GM23338 (cell line): ENCODE results near the gene SUV39H1. TPM values are rescaled to one million over a fixed set of nuclear protein-coding genes. Genes with fewer than 3 reads are reported as not detected.

Experiments
- ATAC-seq: fragments of 200-7000 bp; cut with Tn5 transposase; 3 replicates; pipeline ENCODE4 v1.9.1; 2020
- DNase-seq: peaks from one replicate; pipeline ENCODE4 v3.0.0-alpha.2; 2015; ENCODE audit warnings: low spot score
- H2AFZ ChIP-seq: fragments of 200-600 bp; sonication (generic); 2 replicates; pipeline ENCODE4 v1.8.0; 2016; ENCODE audit warnings: antibody characterized with exemption, mild to moderate bottlenecking, moderate library complexity
- H3F3A ChIP-seq: fragments of 200-600 bp; sonication (generic); replicated peaks from 2 replicates; pipeline ENCODE4 v1.8.0; 2017; ENCODE audit warnings: antibody characterized with exemption, mixed run types, low read depth
- H3K27ac ChIP-seq: fragments of 200-600 bp; sonication (generic); 2 replicates; pipeline ENCODE4 v1.6.1; 2016; ENCODE audit warnings: low read depth
- H3K27me3 ChIP-seq: fragments of 200-600 bp; sonication (generic); 2 replicates; pipeline ENCODE4 v1.8.0; 2016; ENCODE audit warnings: mild to moderate bottlenecking, mixed run types, moderate library complexity; ENCODE audit not compliant: insufficient read depth
- H3K36me3 ChIP-seq: fragments of 200-600 bp; sonication (generic); 2 replicates; pipeline ENCODE4 v1.8.0; 2016; ENCODE audit warnings: mild to moderate bottlenecking; ENCODE audit not compliant: insufficient read depth
- H3K4me1 ChIP-seq: fragments of 200-600 bp; sonication (generic); 2 replicates; pipeline ENCODE4 v1.8.0; 2016; ENCODE audit warnings: mild to moderate bottlenecking, moderate library complexity; ENCODE audit not compliant: insufficient read depth
- H3K4me2 ChIP-seq: fragments of 200-600 bp; sonication (generic); 2 replicates; pipeline ENCODE4 v1.7.1; 2017; ENCODE audit warnings: mixed run types
- H3K4me3 ChIP-seq: fragments of 200-600 bp; sonication (generic); 2 replicates; pipeline ENCODE4 v1.6.1; 2016; ENCODE audit warnings: mixed run types
- H3K79me2 ChIP-seq: fragments of 200-600 bp; sonication (generic); replicated peaks from 2 replicates; pipeline ENCODE4 v1.8.0; 2017; ENCODE audit warnings: mild to moderate bottlenecking; ENCODE audit not compliant: insufficient read depth
- H3K9me2 ChIP-seq: fragments of 200-600 bp; sonication (generic); 2 replicates; pipeline ENCODE4 v1.8.0; 2017; ENCODE audit not compliant: insufficient read depth
- H4K20me1 ChIP-seq: fragments of 200-600 bp; sonication (generic); replicated peaks from 2 replicates; pipeline ENCODE4 v1.8.0; 2017; ENCODE audit warnings: mild to moderate bottlenecking; ENCODE audit not compliant: insufficient read depth
- H3K27ac Mint-ChIP-seq: 2 replicates; pipeline ENCODE4 v1.8.0; 2020; ENCODE audit warnings: inconsistent platforms, mild to moderate bottlenecking, moderate library complexity, mixed read lengths
- H3K27me3 Mint-ChIP-seq: 3 replicates; pipeline ENCODE4 v1.8.0; 2022; ENCODE audit warnings: low read depth, mild to moderate bottlenecking, moderate library complexity, mixed read lengths, inconsistent platforms; ENCODE audit not compliant: insufficient read depth, poor library complexity
- H3K36me3 Mint-ChIP-seq: 3 replicates; pipeline ENCODE4 v1.8.0; 2021; ENCODE audit warnings: low read depth, mild to moderate bottlenecking, inconsistent platforms, moderate library complexity, mixed read lengths
- H3K4me1 Mint-ChIP-seq: 3 replicates; pipeline ENCODE4 v1.8.0; 2020; ENCODE audit warnings: mild to moderate bottlenecking, inconsistent platforms, mixed read lengths
- H3K4me3 Mint-ChIP-seq: 3 replicates; pipeline ENCODE4 v1.8.0; 2021; ENCODE audit warnings: moderate library complexity, mild to moderate bottlenecking, inconsistent platforms, mixed read lengths
- H3K9me3 Mint-ChIP-seq: 3 replicates; pipeline ENCODE4 v1.8.0; 2020; ENCODE audit warnings: moderate library complexity, mild to moderate bottlenecking, inconsistent platforms, mixed read lengths
- CREB1 ChIP-seq: fragments of 250-450 bp; sonication (Bioruptor Pico); IDR thresholded peaks from 2 replicates; pipeline ENCODE4 v1.5.0; 2020; ENCODE audit warnings: low read depth, mild to moderate bottlenecking, moderate library complexity
- CTCF ChIP-seq, 2 experiments: fragments of 200-600 bp in 1 of 2; sonication (generic) in 1 of 2; conservative IDR thresholded peaks; 2 replicates each; pipeline versions ENCODE4 v1.5.1 to v1.6.1; 2016 to 2017; ENCODE audit warnings: antibody characterized with exemption in 2 of 2, low read depth in 2 of 2, mild to moderate bottlenecking in 2 of 2, moderate library complexity in 1 of 2
- NANOG ChIP-seq: IDR thresholded peaks from 2 replicates; pipeline ENCODE4 v1.6.1; 2016; ENCODE audit warnings: antibody characterized with exemption, borderline replicate concordance
- STAT1 ChIP-seq: IDR thresholded peaks from one replicate; pipeline ENCODE4 v1.6.1; 2016; ENCODE audit warnings: antibody characterized with exemption; ENCODE audit not compliant: unreplicated experiment
- ZNF462 ChIP-seq: fragments of 250-450 bp; sonication (Bioruptor Pico); IDR thresholded peaks from 2 replicates; pipeline ENCODE4 v1.5.0; 2020; ENCODE audit warnings: mild to moderate bottlenecking, moderate library complexity
- polyA plus RNA-seq: library from polyadenylated mRNA; unstranded; fragments of >200 nt; fragmentation: Nextera tagmentation; extraction: Ambion mirVana; gene quantifications from 2 replicates; pipeline ENCODE4 v1.2.1, GENCODE V29; 2016
- total RNA-seq: library from RNA; depleted of rRNA; stranded (reverse); fragments of >200 nt; shearing (Covaris generic); gene quantifications from 2 replicates; pipeline ENCODE4 v1.2.3, GENCODE V29; 2014

The SUV39H1 gene
- total and polyA plus RNA-seq, 2 experiments from 2014 or later: 9.5 to 15.2 TPM

- TF ChIP-seq ZNF462 (CRISPR knock-in tag): no peak
- TF ChIP-seq CREB1 (CRISPR knock-in tag): no peak
- TF ChIP-seq CTCF (conservative IDR thresholded peaks at IDR 0.05; ENCODE audit: low read depth in 2 of 2): no peak
- TF ChIP-seq STAT1: no peak
- TF ChIP-seq NANOG: no peak
- H3K27me3 ChIP-seq: no peaks in the 10 kb centered on the region
- Mint-ChIP-seq H3K4me3 (no peak overlapping the region), H3K27me3 (peaks cover 1% of the 10 kb centered on the region), H3K4me1 (no peaks in the 10 kb centered on the region), H3K27ac (no peak overlapping the region), H3K36me3 (no peaks in the 10 kb centered on the region), H3K9me3 (no peaks in the 10 kb centered on the region)
- H3K4me3 ChIP-seq: no peak overlapping the region
- ATAC-seq (no peak), DNase-seq (no peak)
- no peaks in the 10 kb centered on the region for H3K36me3 ChIP-seq
- H3K27ac ChIP-seq: no peak overlapping the region
- H3F3A ChIP-seq: no peaks in the 10 kb centered on the region
- no peaks in the 10 kb centered on the region for H4K20me1 ChIP-seq
- H3K79me2 ChIP-seq: no peaks in the 10 kb centered on the region
- H3K9me2 ChIP-seq: no peaks in the 10 kb centered on the region
- no peak overlapping the region for H2AFZ ChIP-seq
- no peaks in the 10 kb centered on the region for H3K4me1 ChIP-seq
- H3K4me2 ChIP-seq: no peak overlapping the region
Observed at GRCh38 chrX:48719958-48720357, 23.4 kb downstream of the SUV39H1 start.
